Motor neuron (in vitro differentiated cells): Measurements from ENCODE around the gene TPRA1. TPM values are rescaled to one million over a fixed set of nuclear protein-coding genes. Genes with fewer than 3 reads are reported as not detected.

Experiments used
- ATAC-seq, 8 experiments: fragments of 200-7000 bp; cut with Tn5 transposase; replicated peaks in 6 of 8; 2 replicates each; pipeline ENCODE4 v1.8.0; 2021; ENCODE audit warnings: mild to moderate bottlenecking in 8 of 8, moderate library complexity in 8 of 8
- H3K27ac ChIP-seq, 2 donors: fragments of 250-450 bp; sonication (Bioruptor Pico); 2 replicates each; pipeline ENCODE4 v1.9.0; 2021; ENCODE audit warnings: antibody characterized with exemption in 2 of 2, mild to moderate bottlenecking in 2 of 2, moderate library complexity in 1 of 2
- H3K4me1 ChIP-seq, 2 donors: fragments of 250-450 bp; sonication (Bioruptor Pico); replicated peaks in 1 of 2; 2 replicates each; pipeline ENCODE4 v1.6.1; 2021; ENCODE audit warnings: antibody characterized with exemption in 2 of 2, mild to moderate bottlenecking in 2 of 2, moderate library complexity in 1 of 2
- H3K4me3 ChIP-seq, 5 donors: fragments of 250-450 bp; sonication (Bioruptor Pico); 2 replicates each; pipeline ENCODE4 v1.9.0; 2021; ENCODE audit warnings: antibody characterized with exemption in 5 of 5, mild to moderate bottlenecking in 5 of 5, moderate library complexity in 4 of 5
- WGBS, 10 experiments: fragments of 450-650 bp; shearing (Covaris generic); methylation state at CpG; one replicate each; pipeline ENCODE4 v1.0.0; 2022; 5-methylcytosine and 5-hydroxymethylcytosine counted together
- in situ Hi-C, 9 experiments: fragments of 400-800 bp; cut with MboI; loops; one replicate each; pipeline ENCODE4 v1.15.0; 2021; ENCODE audit warnings: low sequenced_read_pairs in 9 of 9, low pct_unique_long_range_greater_than_20kb in 2 of 9; ENCODE audit not compliant: unreplicated experiment in 9 of 9
- total RNA-seq, 8 experiments: library from RNA; unstranded; fragments of 300-600 nt; gene quantifications; 2 replicates each; pipeline versions ENCODE4 v1.2.3 to v1.2.4, GENCODE V29; 2022

Gene TPRA1
- total RNA-seq, 8 experiments from 2014 or later: 16.2 to 59.1 (median 25.3) TPM

DNA sequence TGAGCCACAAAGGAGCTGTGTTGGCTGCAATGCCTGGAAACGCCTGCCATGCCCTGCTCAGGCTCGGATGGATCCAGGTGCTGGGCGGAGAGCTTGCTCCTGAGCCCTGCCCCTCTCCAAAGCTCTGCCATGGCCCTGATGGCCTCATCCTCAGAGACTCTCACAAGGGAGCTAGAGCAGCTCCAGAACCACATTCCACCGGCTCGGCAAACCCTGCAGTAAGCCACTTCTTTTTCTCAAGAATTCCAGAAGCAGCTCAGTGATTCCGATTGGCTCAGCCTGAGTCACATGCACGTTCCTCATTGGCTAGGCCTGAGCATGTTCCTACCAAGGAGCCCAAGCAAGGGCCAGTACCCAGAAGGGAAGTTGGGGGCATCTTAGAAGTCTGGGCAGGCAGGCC lies 24.8 kb downstream of the TPRA1 start:
- 0 to 89% (median 87%) methylated on average over 1 to 6 of the region's 7 CpGs; no CpG with 5 or more reads in 5 of the 10 experiments for WGBS, 10 experiments
- peak in 2 of 8 experiments; percentile 22 to 29 for ATAC-seq
- H3K4me3 ChIP-seq: no peak overlapping the region
- no peak overlapping the region for H3K27ac ChIP-seq
- in situ Hi-C loops: loop anchor here in 1 of 9 experiments (25.0 kb wide), 1 partner anchor 828 kb away; no protein-coding TSS in a partner anchor
- peaks cover 0 to 10% of the 10 kb centered on the region in 2 donors for H3K4me1 ChIP-seq

DNA sequence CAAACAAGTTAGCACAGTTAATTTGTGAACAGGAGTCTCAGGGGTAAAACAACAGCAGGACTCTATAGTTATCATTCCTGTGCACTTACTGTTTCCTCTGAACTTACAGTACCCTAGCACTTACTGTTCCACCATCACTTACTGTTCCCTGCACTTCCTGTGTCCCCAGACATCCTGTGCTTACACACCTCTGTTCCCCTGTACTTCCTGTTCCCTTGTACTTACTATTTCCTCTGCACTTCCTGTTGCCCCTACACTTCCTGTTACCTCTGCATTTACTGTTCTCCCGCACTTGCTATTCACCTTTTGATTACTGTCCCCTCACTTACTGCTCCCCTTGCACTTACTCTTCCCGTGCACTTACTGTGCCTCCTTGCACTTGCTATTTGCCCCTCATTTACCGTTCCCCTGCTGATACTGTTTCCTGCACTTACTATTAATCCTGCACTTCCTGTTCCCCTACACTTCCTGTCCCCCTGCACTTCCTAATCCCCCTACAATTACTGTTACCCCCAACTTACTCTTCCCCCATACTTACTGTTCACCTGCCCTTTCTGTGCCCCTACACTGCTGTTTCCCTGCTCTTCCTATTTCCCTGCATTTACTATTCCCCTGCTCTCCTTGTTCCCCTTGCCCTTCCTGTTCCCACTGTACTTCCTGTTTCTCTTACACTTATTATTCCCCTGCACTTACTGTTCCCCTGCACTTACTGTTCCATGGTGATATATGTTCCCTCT lies 30.3 kb downstream of the TPRA1 start:
- in situ Hi-C loops: loop anchor here in 1 of 9 experiments (25.0 kb wide), 1 partner anchor 823 kb away; no protein-coding TSS in a partner anchor
- 26 to 100% (median 81%) methylated on average over 1 to 3 of the region's 3 CpGs; no CpG with 5 or more reads in 1 of the 10 experiments for WGBS, 10 experiments
- H3K27ac ChIP-seq: no peak overlapping the region
- no peaks in the 10 kb centered on the region for H3K4me1 ChIP-seq
- no peak for ATAC-seq
- no peak overlapping the region for H3K4me3 ChIP-seq

DNA sequence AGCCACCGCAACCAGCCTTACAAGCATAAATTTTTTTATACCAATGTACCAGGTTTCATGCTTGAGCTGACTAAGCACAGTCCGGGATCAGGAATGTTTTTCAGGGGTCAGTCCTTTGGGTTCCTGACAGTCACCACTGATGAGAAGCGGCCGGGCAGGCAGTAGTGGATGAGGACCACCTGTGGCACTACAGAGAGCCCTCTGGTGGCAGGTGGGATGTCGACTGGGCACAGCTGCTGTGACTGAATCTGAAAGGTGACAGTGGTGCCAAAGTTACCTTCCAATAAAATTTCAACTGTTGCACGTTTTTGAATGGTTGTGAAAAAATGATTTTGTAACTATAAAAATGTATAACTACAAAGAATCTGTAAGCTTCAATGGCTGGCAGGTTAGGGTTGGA lies 34.0 kb downstream of the TPRA1 start:
- ATAC-seq: no peak
- WGBS, 10 experiments: 0 to 100% (median 66%) methylated on average over 1 to 5 of the region's 6 CpGs
- H3K4me1 ChIP-seq: peaks cover 5 to 10% of the 10 kb centered on the region in 2 donors

DNA sequence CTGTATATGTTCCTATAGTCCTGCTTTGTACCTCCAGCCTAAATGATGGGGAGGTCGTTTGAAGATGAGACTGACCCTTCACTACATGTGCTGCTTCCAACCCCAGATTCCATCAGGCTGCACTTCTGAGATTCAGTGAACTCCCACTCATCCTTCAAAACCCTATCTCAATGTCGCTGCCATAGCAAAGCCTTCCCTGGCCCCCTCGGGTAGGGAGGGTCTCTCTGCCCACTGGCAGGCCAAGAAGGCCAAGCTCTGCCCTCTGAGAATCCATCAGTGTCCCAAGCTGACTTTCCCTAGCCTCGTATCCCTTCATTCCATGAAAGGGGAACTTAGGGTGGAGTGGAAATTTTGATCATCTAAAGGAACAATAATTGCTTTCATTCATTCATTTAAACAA lies 35.4 kb downstream of the TPRA1 start:
- 0 to 100% (median 67%) methylated on average over 1 to 2 of the region's 4 CpGs; no CpG with 5 or more reads in 3 of the 10 experiments for WGBS, 10 experiments

More for the DNA sequence above, 34.0 kb downstream of the TPRA1 start:
- H3K4me3 ChIP-seq: no peak overlapping the region
- H3K27ac ChIP-seq: no peak overlapping the region
- in situ Hi-C loops: loop anchor here in 1 of 9 experiments (25.0 kb wide), 1 partner anchor 819 kb away; no protein-coding TSS in a partner anchor

DNA sequence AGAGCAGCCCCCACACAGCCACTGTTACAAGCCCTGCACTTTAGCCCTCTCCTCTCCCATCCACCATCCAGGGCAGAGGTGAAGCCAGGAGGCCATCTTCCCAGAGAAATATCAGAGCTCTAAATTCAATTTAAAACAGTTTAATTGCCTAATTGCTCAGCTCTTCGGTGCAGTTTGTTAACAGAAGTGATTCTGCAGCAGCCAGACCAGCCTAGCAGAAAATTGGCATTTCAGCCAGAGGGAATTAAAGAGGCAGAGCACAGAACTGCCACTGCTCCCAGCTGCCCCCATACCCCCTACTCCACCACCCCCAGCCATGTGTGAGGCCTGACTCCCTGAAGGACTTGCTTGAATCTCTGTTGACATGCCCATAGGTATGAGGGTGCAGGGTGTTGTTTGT lies 38.5 kb downstream of the TPRA1 start:
- no peak for ATAC-seq
- in situ Hi-C loops: loop anchor here in 1 of 9 experiments (25.0 kb wide), 1 partner anchor 815 kb away; no protein-coding TSS in a partner anchor
- no peak overlapping the region for H3K4me3 ChIP-seq
- peaks cover 9 to 19% of the 10 kb centered on the region in 2 donors for H3K4me1 ChIP-seq
- 33% methylated on average over 1 of the region's 1 CpG; no CpG with 5 or more reads in 9 of the 10 experiments for WGBS, 10 experiments
- no peak overlapping the region for H3K27ac ChIP-seq

More for the DNA sequence above, 35.4 kb downstream of the TPRA1 start:
- no peak overlapping the region for H3K27ac ChIP-seq
- peaks cover 5 to 10% of the 10 kb centered on the region in 2 donors for H3K4me1 ChIP-seq
- in situ Hi-C loops: loop anchor here in 1 of 9 experiments (25.0 kb wide), 1 partner anchor 818 kb away; no protein-coding TSS in a partner anchor
- no peak overlapping the region for H3K4me3 ChIP-seq
- ATAC-seq: no peak

DNA sequence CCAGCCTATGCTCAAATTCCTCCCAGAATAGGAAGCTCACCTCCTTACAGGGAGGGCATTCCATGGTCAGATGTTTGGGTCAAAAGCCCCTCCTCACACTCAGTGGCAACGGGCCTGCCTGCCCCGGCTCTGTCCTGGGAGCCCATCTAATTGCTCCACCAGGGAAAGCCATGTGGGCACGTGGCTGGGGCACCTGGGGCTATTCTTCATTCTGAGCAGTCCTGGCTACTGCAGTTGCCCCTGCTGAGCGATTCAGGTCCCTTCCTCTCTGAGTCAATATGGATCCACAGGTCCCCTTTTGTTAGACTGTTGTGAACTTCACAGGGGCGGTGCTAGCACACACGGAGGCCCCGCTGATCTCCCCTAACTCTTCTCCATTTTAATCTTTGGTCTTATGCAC lies 39.4 kb downstream of the TPRA1 start:
- in situ Hi-C loops: loop anchor here in 1 of 9 experiments (25.0 kb wide), 1 partner anchor 814 kb away; no protein-coding TSS in a partner anchor
- Histone ChIP-seq H3K4me1 (peaks cover 14 to 25% of the 10 kb centered on the region in 2 donors), H3K4me3 (no peak overlapping the region), H3K27ac (no peak overlapping the region)
- no peak for ATAC-seq
- WGBS, 10 experiments: 20 to 56% (median 45%) methylated on average over 1 to 4 of the region's 7 CpGs; no CpG with 5 or more reads in 7 of the 10 experiments

DNA sequence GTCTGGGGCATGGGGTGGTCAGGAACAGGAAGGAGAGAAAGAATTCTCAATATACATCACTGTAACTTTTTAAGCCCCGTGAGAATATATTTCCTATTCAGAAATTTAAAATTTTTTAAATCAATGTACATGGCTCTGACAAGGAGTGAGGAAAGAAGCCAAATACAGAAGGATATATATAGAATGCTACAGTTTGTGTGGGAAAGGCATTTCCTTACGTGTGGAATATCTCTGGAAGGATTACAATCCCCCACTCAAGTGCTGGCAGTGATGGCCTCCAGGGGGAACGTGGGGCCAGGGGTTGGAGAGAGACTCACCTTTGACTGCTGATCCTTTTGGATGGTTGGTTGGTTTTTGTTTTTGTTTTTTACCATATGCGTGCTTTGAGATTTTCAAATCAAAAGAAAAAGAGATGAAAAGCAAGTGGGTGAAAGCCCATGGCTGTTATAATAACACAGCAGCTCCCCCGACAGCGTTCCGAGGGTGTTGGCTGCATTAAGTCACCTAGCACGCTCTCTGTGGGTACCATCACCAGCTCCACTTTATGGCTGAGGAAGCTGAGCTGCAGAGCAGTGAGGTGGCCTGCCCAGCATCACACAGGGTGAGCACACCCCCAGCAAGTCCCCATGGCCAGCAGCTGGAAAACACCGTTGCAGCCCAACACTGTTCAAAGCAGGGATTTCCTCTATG lies 39.9 kb downstream of the TPRA1 start:
- no peak overlapping the region for H3K27ac ChIP-seq
- H3K4me1 ChIP-seq: peaks cover 16 to 27% of the 10 kb centered on the region in 2 donors
- no peak overlapping the region for H3K4me3 ChIP-seq
- ATAC-seq: no peak
- 51 to 92% (median 78%) methylated on average over 2 to 7 of the region's 9 CpGs; no CpG with 5 or more reads in 1 of the 10 experiments for whole genome bisulfite sequencing, 10 experiments
- in situ Hi-C loops: loop anchor here in 1 of 9 experiments (25.0 kb wide), 1 partner anchor 813 kb away; no protein-coding TSS in a partner anchor

DNA sequence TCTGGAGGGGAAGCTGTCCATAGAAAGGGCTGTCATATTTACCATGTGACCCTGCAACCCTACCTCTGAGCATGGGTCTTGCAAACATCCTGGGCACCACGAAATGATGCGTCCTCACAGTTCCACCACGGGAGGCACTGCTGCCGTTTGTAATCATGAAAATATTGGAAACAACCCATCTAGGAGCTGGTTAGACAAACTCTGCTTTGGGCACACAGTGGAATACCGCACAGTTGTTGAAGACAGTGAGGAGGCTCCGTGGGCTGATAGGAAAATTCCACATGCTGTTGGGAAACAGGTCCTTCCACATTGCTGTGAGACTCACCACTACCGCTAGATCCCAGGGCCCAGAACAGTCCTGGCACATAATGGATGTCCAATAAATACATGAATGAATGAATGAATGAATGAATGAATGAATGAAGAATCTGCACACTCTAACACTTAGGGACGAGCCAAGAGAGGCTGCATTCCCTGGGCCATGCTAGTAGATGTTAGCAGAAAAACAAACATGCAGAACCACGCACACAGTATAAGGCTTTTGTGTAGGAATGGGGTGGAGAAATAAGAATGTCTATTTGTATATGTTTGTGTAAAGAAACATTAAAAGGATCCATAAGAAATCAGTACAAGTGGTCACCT lies 40.6 kb downstream of the TPRA1 start:
- Histone ChIP-seq H3K4me1 (peaks cover 23 to 34% of the 10 kb centered on the region in 2 donors), H3K27ac (no peak overlapping the region), H3K4me3 (no peak overlapping the region)
- ATAC-seq: no peak
- in situ Hi-C loops: loop anchor here in 3 of 9 experiments (25.0 kb wide), 2 partner anchors 813 to 863 kb away; no protein-coding TSS in a partner anchor
- WGBS, 10 experiments: 52 to 95% (median 82%) methylated on average over 2 to 6 of the region's 9 CpGs; no CpG with 5 or more reads in 1 of the 10 experiments

DNA sequence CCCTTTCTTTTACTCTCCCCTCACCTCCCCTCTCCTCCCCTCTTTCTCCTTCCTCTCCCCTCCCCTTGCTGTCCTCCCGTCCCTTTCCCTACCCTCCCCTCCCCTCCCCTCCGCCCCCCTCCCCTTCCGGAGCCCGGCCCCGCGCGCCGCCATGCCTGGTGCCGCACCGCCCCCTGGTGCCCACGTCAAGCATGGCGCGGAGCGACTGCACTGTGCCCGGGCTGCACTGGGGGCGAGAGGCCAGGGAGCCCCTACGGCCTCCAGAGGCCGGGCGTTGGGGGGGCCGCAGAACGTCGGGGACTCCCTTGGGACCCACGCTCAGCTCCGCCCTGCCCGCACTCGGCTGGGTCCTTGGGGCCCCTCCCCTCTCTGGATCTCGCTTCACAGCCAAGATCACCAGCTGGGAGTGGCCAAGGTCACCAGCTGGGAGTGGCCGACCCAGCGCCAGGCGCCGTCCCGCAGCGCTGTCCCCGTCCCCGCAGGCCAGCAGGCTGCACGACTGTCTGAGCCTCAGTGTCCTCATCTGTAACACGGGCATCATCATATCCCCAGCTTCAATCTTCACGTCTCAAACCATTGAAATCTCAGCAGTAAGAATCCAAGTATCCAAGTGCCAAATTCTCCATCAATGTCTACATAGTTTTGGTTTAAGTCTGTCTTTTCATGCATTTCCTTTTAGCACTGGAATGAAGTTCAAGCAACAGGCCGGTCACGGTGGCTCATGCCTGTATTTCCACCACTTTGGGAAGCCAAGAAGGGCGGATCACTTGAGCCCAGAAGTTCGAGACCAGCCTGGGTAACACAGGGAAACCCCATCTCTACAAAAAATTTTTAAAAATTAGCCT lies 42.5 kb downstream of the TPRA1 start:
- in situ Hi-C loops: loop anchor here in 2 of 9 experiments (25.0 kb wide), 1 partner anchor 861 kb away; no protein-coding TSS in a partner anchor
- peak; percentile 65 to 87 (median 72) for ATAC-seq
- Histone ChIP-seq H3K4me3 (peak overlapping the region in 3 of 5 donors; percentile 16 to 27 (median 25)), H3K4me1 (peaks cover 29 to 43% of the 10 kb centered on the region in 2 donors), H3K27ac (no peak overlapping the region)
- WGBS, 10 experiments: 0 to 88% (median 12%) methylated on average over 2 to 14 of the region's 42 CpGs; no CpG with 5 or more reads in 2 of the 10 experiments

DNA sequence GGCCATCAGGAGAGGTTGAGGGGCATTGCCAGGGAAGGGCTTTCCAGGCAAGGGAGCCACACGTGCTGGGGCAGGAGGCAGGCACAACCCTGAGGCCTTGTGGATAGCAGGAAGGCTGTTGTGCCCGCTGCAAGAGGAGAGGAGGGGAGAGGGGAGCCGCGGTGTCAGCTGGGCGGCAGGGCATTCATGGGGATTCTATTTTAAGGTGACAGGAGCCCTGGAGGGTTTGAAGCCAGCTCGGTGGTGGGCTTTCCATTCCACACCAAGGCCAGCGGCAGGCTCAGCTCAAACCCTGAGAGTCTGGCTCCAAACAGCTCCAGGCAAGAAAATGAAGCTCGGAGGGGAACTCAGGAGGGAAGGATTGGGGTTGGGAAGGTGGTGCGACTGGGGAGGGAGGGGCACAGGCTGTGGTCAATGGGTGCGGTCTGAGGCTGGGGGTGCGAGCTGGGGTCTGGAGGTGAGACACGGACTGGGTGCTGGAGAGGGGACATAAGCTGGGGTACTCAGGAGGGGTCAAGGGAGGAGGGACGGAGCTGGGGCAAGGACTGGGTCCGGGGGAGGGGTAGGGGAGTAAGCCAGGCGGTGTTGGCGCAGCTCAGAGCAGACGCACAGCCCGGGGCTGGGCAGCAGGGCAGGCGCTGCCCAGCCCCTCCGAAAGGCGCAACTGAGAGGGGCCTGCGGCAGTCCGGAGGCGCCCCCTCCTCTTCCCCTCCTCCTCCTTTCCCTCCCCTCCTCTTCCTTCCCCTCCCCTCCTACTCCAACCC lies 43.4 kb downstream of the TPRA1 start:
- no peak overlapping the region for H3K4me3 ChIP-seq
- in situ Hi-C loops: loop anchor here in 2 of 9 experiments (25.0 kb wide), 1 partner anchor 860 kb away; no protein-coding TSS in a partner anchor

DNA sequence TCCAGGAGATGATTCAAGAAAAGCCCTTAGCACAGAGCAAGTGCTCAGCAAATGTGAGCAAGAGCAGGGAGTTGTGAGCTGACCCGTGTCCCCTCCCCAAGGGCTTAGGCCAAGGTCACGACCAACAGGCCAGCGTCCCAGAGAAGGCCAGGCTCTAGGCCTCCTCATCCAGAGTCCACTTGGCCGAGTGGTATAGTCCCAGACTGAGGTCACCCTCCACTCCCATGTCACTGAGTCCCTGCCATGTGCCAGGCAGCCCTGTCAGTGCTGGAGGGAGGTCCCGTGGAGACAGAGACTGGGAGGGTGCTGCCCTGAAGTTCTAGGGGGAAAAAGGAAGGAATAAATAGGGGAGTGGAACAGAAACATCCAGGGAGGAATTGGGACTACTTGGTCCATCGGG lies 44.0 kb downstream of the TPRA1 start:
- in situ Hi-C loops: loop anchor here in 2 of 9 experiments (25.0 kb wide), 1 partner anchor 859 kb away; no protein-coding TSS in a partner anchor
- Histone ChIP-seq H3K4me1 (peaks cover 28 to 42% of the 10 kb centered on the region in 2 donors), H3K4me3 (no peak overlapping the region), H3K27ac (peak overlapping the region in 1 of 2 donors; percentile 32)
- 60 to 80% (median 73%) methylated on average over 1 to 4 of the region's 6 CpGs; no CpG with 5 or more reads in 6 of the 10 experiments for WGBS, 10 experiments
- ATAC-seq: no peak

More for the DNA sequence above, 43.4 kb downstream of the TPRA1 start:
- peaks cover 31 to 44% of the 10 kb centered on the region in 2 donors for H3K4me1 ChIP-seq
- WGBS, 10 experiments: 0 to 70% methylated on average over 2 of the region's 24 CpGs; no CpG with 5 or more reads in 8 of the 10 experiments
- H3K27ac ChIP-seq: peak overlapping the region; percentile 22 to 32
- peak in 6 of 8 experiments; percentile 9 to 66 (median 63) for ATAC-seq
